GM21526 (cell line): ENCODE data around the gene ZNF579.

Source experiments
- ATAC-seq: cut with Tn5 transposase; IDR thresholded peaks from one replicate; pipeline ENCODE4 v1.9.1; 2021; ENCODE audit warnings: moderate library complexity; ENCODE audit not compliant: unreplicated experiment, low FRiP score

The ZNF579 gene, protein sequence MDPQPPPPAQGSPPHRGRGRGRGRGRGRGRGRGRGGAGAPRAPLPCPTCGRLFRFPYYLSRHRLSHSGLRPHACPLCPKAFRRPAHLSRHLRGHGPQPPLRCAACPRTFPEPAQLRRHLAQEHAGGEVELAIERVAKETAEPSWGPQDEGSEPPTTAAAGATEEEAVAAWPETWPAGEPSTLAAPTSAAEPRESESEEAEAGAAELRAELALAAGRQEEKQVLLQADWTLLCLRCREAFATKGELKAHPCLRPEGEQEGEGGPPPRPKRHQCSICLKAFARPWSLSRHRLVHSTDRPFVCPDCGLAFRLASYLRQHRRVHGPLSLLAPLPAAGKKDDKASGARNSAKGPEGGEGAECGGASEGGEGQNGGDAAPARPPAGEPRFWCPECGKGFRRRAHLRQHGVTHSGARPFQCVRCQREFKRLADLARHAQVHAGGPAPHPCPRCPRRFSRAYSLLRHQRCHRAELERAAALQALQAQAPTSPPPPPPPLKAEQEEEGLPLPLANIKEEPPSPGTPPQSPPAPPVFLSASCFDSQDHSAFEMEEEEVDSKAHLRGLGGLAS

GRCh38 chr19:55580628-55581144 is at the start of gene ZNF579:
Gene ZNF579, minus strand, starts transcription at chr19:55580848. Its CDS starts 1,209 bp downstream, at chr19:55579639.
- ATAC-seq, result no peak

GRCh38 chr19:55626350-55626749 is 45.7 kb upstream of the ZNF579 start:
- ATAC-seq, result no peak

DNA sequence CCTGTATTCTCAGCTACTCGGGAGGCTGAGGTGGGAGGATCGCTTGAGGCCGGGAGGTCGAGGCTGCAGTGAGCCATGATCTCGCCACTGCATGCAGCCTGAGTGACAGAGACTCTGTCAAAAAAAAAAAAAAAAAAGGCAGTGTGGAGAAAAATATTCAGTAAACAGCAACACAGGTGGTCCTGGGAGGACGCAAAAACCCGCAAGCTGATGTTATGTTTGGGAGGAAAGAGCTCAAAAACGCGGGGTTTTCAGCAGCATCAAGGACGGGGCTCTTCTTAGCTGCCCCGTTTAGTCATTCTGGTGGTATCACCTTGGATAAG is 44.3 kb upstream of the ZNF579 start:
- ATAC-seq, result no peak

DNA sequence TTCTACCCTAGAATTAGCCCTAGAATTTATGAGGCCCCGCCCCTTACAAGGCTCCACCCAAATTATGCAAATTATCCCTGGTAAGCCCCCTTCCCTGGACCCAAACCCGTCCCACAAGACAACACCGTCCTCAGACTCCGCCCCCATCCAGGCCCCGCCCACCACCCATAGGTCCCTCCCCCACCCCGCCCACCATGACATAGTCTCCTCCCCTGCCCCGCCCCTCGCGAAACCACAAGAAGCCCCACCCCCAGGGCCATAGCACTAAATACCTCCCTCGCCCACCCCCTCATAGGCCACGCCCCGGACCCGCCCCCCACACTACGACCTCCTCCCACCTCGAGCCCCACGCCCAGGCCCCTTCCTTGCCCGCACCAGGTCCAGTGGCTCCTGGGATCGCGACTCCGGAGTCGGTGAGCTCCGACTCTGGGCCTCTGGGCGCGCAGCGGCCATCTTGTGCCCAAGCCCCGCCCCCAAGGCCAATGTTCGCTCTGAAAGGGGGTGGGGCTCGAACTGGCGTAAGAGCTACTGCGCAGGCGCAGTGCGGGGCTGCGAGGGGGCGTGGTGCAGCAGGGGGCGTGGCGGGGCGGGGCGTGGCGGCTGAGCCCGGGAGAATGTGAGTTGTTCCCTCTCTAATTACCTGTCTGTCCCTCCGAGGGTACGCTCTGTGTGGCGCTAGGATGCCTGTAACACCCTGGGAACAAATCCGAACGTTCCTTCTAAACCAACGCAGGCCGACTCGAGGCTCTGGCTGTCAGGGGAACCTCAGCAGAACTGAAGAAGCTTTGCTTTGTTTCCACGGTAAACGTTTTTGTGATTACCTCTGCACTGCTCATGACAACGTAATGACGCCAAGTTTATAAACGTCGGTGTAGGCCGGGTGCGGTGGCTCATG is 43.7 kb upstream of the ZNF579 start, which contains the start of gene ZNF784:
Gene ZNF784, minus strand, starts transcription at position 458 of the 895 bp plus-strand sequence. Its CDS starts 5 bp downstream, at position 453.
- peak; percentile 53 for ATAC-seq

GRCh38 chr19:55623561-55623960 is 42.9 kb upstream of the ZNF579 start:
- no peak for ATAC-seq

DNA sequence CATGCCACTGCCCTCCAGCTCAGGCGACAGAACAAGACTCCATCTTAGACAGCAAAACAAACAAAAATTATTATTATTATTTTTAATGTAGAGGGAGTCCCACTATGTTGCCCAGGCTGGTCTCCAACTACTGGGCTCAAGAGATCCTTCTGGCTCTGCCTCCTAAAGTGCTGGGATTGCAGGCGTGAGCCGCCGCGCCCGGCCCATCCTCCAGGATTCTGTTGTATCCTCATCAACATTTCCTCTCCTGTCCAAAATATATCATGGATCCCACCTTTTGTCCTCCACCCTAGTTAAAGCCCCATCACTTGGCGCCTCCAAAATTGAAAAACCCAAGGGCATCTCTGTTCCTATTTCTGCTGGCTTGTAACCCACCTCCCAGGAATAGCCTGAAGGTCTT is 42.5 kb upstream of the ZNF579 start:
- ATAC-seq, result no peak

- ATAC-seq, result no peak
Measured at GRCh38 chr19:55622242-55622969, 41.8 kb upstream of the ZNF579 start.

DNA sequence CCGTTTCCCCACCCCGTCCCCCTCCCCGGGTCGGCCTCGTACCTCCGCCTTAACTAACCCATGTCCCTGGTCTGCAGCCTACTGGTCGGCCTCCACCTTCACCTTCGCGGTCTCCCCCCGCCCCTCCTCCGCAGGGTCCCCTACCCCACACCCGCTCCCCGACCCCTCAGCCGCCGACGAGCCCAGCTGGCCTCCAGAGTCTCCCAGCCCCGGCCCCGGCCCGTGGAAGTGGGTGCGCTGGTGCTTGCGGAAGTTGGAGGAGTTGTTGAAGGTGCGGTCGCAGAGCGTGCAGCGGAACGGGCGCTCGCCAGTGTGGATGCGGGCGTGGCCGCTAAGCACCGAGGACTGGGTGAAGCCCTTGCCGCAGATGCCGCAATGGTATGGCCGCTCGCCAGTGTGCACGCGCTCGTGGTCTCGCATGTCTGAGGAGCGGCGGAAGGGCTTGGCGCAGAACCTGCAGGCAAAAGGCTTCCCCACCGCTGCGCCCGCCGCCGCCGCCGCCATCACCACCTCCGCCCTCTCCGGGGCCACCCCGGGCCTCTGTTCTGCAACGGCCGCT is 41.1 kb upstream of the ZNF579 start:
- no peak for ATAC-seq

- ATAC-seq, result no peak
Measured at GRCh38 chr19:55621205-55621672, 40.6 kb upstream of the ZNF579 start.

- no peak for ATAC-seq
Measured at GRCh38 chr19:55620410-55621204, 40.0 kb upstream of the ZNF579 start.

DNA sequence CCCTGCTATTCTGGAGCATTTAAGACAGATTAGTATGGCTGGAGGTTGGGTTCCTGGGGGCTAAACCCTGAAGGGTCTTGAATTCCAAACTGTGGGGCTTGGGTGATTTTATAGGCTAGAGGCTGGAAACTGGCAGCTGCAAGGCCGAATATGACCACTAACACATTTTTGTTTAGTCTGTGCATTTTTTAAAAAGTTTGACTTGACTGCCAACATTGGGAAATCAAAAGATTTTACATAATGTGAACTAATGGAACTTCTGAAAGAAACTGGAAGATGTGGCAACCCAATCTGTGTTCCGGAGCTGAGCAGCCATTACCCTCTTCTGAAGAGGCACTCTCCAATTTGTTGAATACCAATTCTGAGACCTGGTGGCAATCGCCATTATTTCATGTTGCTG is 38.6 kb upstream of the ZNF579 start:
- no peak for ATAC-seq

GRCh38 chr19:55618426-55618825 is 37.8 kb upstream of the ZNF579 start:
- no peak for ATAC-seq

DNA sequence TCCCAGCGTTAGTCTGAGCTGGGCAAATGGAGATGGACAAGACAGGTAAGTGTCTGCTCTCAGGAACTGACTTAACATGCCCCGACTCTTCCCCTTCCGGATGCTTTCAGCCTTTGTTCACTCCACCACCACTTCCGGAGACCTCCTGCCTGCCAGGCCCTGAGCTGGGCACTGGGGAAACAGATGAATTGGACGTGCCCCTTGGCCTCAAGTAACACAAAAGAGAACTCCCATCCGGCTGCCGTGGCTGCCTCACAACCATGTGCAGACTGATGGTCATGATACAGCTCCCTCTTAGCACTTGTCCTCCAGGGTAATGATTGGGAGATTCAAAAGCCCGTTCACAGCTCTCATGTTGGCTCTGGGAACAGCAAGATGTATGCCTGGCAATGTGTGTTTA is 36.8 kb upstream of the ZNF579 start:
- ATAC-seq, result no peak

- ATAC-seq, result no peak
Measured at GRCh38 chr19:55616395-55616875, 35.8 kb upstream of the ZNF579 start.

- ATAC-seq, result no peak
Measured at GRCh38 chr19:55615543-55616394, 35.1 kb upstream of the ZNF579 start.

DNA sequence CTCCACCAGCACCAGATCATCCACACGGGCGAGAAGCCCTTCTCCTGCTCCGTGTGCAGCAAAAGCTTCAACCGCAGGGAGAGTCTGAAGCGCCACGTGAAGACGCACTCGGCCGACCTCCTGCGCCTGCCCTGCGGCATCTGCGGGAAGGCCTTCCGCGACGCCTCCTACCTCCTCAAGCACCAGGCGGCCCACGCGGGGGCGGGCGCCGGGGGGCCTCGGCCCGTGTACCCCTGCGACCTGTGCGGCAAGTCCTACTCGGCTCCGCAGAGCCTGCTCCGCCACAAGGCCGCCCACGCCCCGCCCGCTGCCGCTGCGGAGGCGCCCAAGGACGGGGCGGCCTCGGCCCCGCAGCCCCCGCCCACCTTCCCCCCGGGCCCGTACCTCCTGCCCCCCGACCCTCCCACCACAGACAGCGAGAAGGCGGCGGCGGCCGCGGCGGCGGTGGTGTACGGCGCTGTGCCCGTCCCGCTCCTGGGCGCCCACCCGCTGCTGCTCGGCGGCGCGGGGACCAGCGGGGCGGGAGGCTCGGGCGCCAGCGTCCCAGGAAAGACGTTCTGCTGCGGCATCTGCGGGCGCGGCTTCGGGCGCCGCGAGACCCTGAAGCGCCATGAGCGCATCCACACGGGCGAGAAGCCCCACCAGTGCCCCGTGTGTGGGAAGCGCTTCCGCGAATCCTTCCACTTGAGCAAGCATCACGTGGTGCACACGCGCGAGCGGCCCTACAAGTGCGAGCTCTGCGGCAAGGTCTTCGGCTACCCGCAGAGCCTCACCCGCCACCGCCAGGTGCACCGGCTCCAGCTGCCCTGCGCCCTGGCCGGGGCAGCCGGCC is 34.3 kb upstream of the ZNF579 start:
- no peak for ATAC-seq
